ENCODE data around the gene PDK1. TPM values are rescaled to one million over a fixed set of nuclear protein-coding genes. Genes with fewer than 3 reads are reported as not detected.

PDK1 gene
- total RNA-seq, 2 experiments from 2014 or later, result 56.8 to 85.5 TPM

- peaks cover 6% of the 10 kb centered on the region for H3K27me3 Mint-ChIP-seq
- ChIA-PET CTCF (interaction anchor here (1.4 kb wide), 1 partner anchor 41 kb away, joined by 3 read pairs; no protein-coding TSS in a partner anchor), POLR2A (no interaction called here)
- peaks cover 55% of the 10 kb centered on the region for H3K4me1 Mint-ChIP-seq
- H3K36me3 Mint-ChIP-seq (ENCODE audit: low read depth), result peaks cover 29% of the 10 kb centered on the region
- no peak overlapping the region for H3K4me3 Mint-ChIP-seq
- H3K9me3 Mint-ChIP-seq (ENCODE audit: low read depth), result peaks cover 2% of the 10 kb centered on the region
- ATAC-seq (no peak), DNase-seq (no peak)
- no peak overlapping the region for H3K27ac Mint-ChIP-seq
- intact Hi-C loops (cut with DNase I, micrococcal nuclease), result loop anchor here in 1 of 2 experiments (5.0 kb wide), 1 partner anchor 55 kb away; no protein-coding TSS in a partner anchor
Observed at GRCh38 chr2:172552547-172553291, 3.2 kb upstream of the PDK1 start.

GRCh38 chr2:172554352-172555271, 1.3 kb upstream of the PDK1 start:
- ChIA-PET POLR2A (interaction anchor here (0.5 to 0.6 kb wide), 2 partner anchors 13 to 1660 kb away, joined by 5 to 8 read pairs; no protein-coding TSS in a partner anchor), CTCF (no interaction called here)
- peaks cover 63% of the 10 kb centered on the region for H3K4me1 Mint-ChIP-seq
- H3K36me3 Mint-ChIP-seq (ENCODE audit: low read depth), result peaks cover 34% of the 10 kb centered on the region
- peak overlapping the region; percentile 88 for H3K4me3 Mint-ChIP-seq
- H3K27me3 Mint-ChIP-seq, result peaks cover 6% of the 10 kb centered on the region
- intact Hi-C loops (cut with DNase I, micrococcal nuclease), result loop anchor here (1.0 to 5.0 kb wide), 9 partner anchors 57 to 1933 kb away; partner anchors contain the start of genes DLX2 (in 1 of the 2), DYNC1I2 (in 1 of the 2), GPR155 (in 1 of the 2) and ITGA6 (in 1 of the 2)
- peak; percentile 25 for DNase-seq
- H3K27ac Mint-ChIP-seq, result peak overlapping the region; percentile 59
- no peaks in the 10 kb centered on the region for H3K9me3 Mint-ChIP-seq (ENCODE audit: low read depth)
- ATAC-seq, result no peak

DNA sequence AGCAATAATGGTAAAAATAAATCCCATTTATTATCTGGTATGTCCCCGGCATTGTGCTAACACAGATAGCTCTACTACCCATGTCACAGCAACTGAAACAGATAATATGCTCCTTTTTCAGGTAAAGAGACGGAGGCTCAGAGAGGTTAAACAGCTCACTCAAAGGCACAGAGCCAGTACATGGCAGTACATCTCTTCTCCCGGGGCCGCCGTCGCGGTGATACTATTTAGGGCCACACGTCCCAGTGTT, 693 bp upstream of the PDK1 start:
- ChIA-PET CTCF (no interaction called here), POLR2A (interaction anchor here (0.5 to 0.6 kb wide), 3 partner anchors 14 to 1660 kb away, joined by 4 to 8 read pairs (median 5); no protein-coding TSS in a partner anchor)
- Mint-ChIP-seq H3K4me3 (peak overlapping the region; percentile 88), H3K36me3 (ENCODE audit: low read depth) (peaks cover 35% of the 10 kb centered on the region), H3K4me1 (peaks cover 59% of the 10 kb centered on the region), H3K27me3 (peaks cover 6% of the 10 kb centered on the region), H3K9me3 (ENCODE audit: low read depth) (no peaks in the 10 kb centered on the region), H3K27ac (peak overlapping the region; percentile 95)
- no peak for DNase-seq
- intact Hi-C loops (cut with DNase I, micrococcal nuclease), result loop anchor here (1.0 to 5.0 kb wide), 8 partner anchors 126 to 1932 kb away; partner anchors contain the start of genes DLX2 (in 1 of the 2), DYNC1I2 (in 1 of the 2), GPR155 (in 1 of the 2) and ITGA6 (in 1 of the 2)
- ATAC-seq, result peak; percentile 37

DNA sequence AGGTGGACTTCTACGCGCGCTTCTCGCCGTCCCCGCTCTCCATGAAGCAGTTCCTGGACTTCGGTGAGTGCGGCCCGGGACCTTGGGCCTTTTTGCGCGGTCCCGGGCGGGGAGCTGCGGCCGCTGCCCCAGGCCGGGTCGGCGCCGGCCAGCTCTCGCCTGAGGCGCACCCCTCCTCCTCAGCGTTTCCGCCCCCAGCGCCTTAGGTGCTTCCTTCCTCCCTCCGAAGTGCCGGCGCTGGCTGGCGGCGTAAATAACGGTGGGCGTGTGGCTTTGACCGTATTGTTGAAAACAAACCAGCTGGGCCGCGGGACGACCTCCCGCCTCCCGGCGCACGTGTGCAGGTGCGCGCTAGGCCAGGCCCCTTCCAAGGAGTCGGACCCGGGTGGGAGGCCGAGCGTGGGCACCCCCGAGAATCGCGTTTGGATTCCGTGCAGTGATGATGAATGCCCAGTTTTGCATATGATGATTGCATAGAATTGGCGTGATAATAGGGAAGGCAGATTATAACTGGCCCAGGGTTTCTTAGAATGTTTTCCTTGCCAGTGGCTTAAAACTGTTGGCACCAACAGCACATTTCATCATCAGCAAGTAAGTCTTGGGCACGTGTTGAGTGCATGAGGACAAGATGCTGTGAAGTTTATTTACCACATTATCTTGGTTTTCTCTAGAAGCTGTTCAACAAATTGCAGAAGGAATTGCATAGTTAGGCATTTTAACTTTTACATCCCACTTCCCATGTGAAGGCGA, 569 bp downstream of the PDK1 start:
- Mint-ChIP-seq H3K4me3 (peak overlapping the region; percentile 88), H3K9me3 (ENCODE audit: low read depth) (no peaks in the 10 kb centered on the region), H3K4me1 (peaks cover 57% of the 10 kb centered on the region), H3K27me3 (peaks cover 3% of the 10 kb centered on the region), H3K27ac (peak overlapping the region; percentile 95), H3K36me3 (ENCODE audit: low read depth) (peaks cover 46% of the 10 kb centered on the region)
- intact Hi-C loops (cut with DNase I, micrococcal nuclease), result loop anchor here (1.0 to 5.0 kb wide), 7 partner anchors 129 to 1692 kb away; partner anchors contain the start of genes DCAF17 (in 1 of the 2), DLX2 (in 1 of the 2), DYNC1I2 (in 1 of the 2) and GORASP2 (in 1 of the 2)
- DNase-seq (peak; percentile 82), ATAC-seq (peak; percentile 50)
- ChIA-PET POLR2A (no interaction called here), CTCF (interaction anchor here (0.8 kb wide), 1 partner anchor 511 kb away, joined by 3 read pairs; no protein-coding TSS in a partner anchor)

DNA sequence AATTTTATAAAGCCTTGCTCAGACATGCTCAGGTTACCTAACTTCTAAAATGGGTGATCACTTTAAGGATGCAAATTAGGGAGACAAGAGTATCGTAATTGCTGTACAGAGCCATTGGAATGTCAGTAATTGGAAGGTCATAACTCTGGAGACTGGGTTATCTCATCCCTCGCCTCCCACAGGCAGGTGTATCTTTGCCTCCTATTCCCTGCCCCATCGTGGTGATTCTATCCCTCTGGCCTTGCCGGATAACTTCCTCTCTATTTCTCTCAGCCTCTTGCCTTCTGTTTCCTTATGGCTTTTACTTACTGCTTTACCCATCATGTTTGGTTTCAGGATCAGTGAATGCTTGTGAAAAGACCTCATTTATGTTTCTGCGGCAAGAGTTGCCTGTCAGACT, 2.5 kb downstream of the PDK1 start:
- DNase-seq (no peak), ATAC-seq (no peak)
- CTCF ChIA-PET, result interaction anchor here (0.7 kb wide), 1 partner anchor 53 kb away, joined by 3 read pairs; no protein-coding TSS in a partner anchor
- Mint-ChIP-seq H3K36me3 (ENCODE audit: low read depth) (peaks cover 59% of the 10 kb centered on the region), H3K27ac (peak overlapping the region; percentile 61), H3K4me1 (peaks cover 52% of the 10 kb centered on the region), H3K9me3 (ENCODE audit: low read depth) (no peaks in the 10 kb centered on the region), H3K4me3 (peak overlapping the region; percentile 88), H3K27me3 (peaks cover 3% of the 10 kb centered on the region)
- POLR2A ChIA-PET, result no interaction called here
- intact Hi-C loops (cut with DNase I, micrococcal nuclease), result loop anchor here (5.0 kb wide), 3 partner anchors 131 to 871 kb away; partner anchors contain the start of genes DLX2 (in 1 of the 2), DYNC1I2 (in 1 of the 2) and ITGA6 (in 1 of the 2)

DNA sequence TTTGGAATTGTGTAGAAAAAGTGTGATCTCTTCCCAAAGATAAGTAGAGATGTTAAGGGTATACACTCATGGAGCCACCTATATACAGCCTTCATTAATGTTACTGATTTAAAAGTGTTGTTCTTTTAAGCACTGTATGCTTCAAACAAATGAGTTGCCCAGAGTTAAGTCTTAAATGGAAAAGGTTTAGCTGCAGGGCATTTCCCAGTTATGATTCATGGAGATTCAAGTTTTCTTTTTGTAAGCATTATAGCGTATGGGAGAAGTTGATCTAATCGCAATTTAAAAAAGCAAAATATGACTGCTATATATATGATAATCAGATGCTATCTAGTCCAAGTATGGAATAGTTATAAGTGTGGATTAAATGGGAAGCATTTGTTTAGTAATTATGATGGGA, 4.8 kb downstream of the PDK1 start:
- Mint-ChIP-seq H3K27me3 (no peaks in the 10 kb centered on the region), H3K4me1 (peaks cover 43% of the 10 kb centered on the region), H3K36me3 (ENCODE audit: low read depth) (peaks cover 66% of the 10 kb centered on the region), H3K4me3 (no peak overlapping the region), H3K27ac (no peak overlapping the region), H3K9me3 (ENCODE audit: low read depth) (no peaks in the 10 kb centered on the region)
- CTCF ChIA-PET, result interaction anchor here (0.8 kb wide), 1 partner anchor 14 kb away, joined by 3 read pairs; no protein-coding TSS in a partner anchor
- intact Hi-C loops (cut with DNase I, micrococcal nuclease), result no loop called here
- DNase-seq, result no peak
- no peak for ATAC-seq
- POLR2A ChIA-PET, result no interaction called here

GRCh38 chr2:172561270-172561669, 5.4 kb downstream of the PDK1 start:
- ChIA-PET CTCF (interaction anchor here (0.8 to 1.2 kb wide), 3 partner anchors 13 to 36 kb away, joined by 3 read pairs; no protein-coding TSS in a partner anchor), POLR2A (no interaction called here)
- DNase-seq (no peak), ATAC-seq (no peak)
- Mint-ChIP-seq H3K27ac (no peak overlapping the region), H3K27me3 (no peaks in the 10 kb centered on the region), H3K4me1 (peaks cover 44% of the 10 kb centered on the region), H3K9me3 (ENCODE audit: low read depth) (no peaks in the 10 kb centered on the region), H3K4me3 (no peak overlapping the region), H3K36me3 (ENCODE audit: low read depth) (peaks cover 71% of the 10 kb centered on the region)
- intact Hi-C loops (cut with DNase I, micrococcal nuclease), result no loop called here

DNA sequence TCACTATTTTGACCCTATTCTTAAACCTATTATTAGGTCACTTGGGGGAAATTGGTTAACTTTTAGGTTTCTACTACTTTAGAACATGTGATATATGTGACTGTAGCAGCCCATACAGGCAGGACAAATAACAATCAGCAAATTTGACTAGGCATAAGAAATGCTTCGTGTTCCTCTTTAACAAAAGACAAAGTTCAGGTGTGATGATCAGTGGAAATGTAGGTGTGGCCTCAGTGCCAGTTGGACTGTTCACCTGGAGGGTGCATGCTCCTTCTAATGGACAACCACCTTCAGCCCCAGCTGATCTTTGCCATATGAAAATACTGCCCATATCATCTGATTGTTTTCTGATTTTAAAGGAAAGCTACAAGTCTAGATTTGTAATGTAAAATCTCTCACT, 6.4 kb downstream of the PDK1 start:
- ChIA-PET CTCF (interaction anchor here (0.6 to 1.2 kb wide), 5 partner anchors 13 to 384 kb away, joined by 3 to 4 read pairs (median 3); no protein-coding TSS in a partner anchor), POLR2A (no interaction called here)

GRCh38 chr2:172564376-172564775, 8.5 kb downstream of the PDK1 start:
- POLR2A ChIA-PET, result no interaction called here
- Mint-ChIP-seq H3K27ac (no peak overlapping the region), H3K36me3 (ENCODE audit: low read depth) (peaks cover 75% of the 10 kb centered on the region), H3K9me3 (ENCODE audit: low read depth) (no peaks in the 10 kb centered on the region), H3K27me3 (no peaks in the 10 kb centered on the region), H3K4me1 (peaks cover 38% of the 10 kb centered on the region), H3K4me3 (no peak overlapping the region)
- ATAC-seq (no peak), DNase-seq (no peak)
- CTCF ChIA-PET, result no interaction called here
- intact Hi-C loops (cut with DNase I, micrococcal nuclease), result no loop called here

More for the DNA sequence above, 6.4 kb downstream of the PDK1 start:
- intact Hi-C loops (cut with DNase I, micrococcal nuclease), result no loop called here
- Mint-ChIP-seq H3K9me3 (ENCODE audit: low read depth) (no peaks in the 10 kb centered on the region), H3K36me3 (ENCODE audit: low read depth) (peaks cover 73% of the 10 kb centered on the region), H3K27ac (no peak overlapping the region), H3K4me1 (peaks cover 46% of the 10 kb centered on the region), H3K4me3 (no peak overlapping the region), H3K27me3 (no peaks in the 10 kb centered on the region)
- ATAC-seq, result no peak
- DNase-seq, result no peak

DNA sequence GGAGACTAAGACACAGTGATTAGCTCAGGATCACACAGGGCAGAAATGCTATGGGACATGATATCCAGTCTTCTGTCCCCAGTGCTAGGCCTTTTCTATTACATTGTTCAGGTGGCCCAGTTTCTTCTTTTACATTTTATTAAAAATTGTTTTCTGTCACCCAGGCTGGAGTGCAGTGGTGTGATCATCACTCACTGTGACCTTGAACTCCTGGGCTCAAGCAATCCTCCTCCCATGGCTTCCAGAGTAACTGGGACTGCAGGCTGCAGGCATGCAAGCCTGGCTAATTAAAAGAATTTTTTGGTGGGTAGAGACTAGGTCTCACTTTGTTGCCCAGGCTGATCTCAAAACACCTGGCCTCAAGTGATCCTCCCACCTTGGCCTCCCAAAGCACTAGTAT, 15.4 kb downstream of the PDK1 start:
- CTCF ChIA-PET, result interaction anchor here (1.8 kb wide), 1 partner anchor 24 kb away, joined by 4 read pairs; no protein-coding TSS in a partner anchor
- POLR2A ChIA-PET, result no interaction called here
- Mint-ChIP-seq H3K9me3 (ENCODE audit: low read depth) (peaks cover 14% of the 10 kb centered on the region), H3K27ac (no peak overlapping the region), H3K36me3 (ENCODE audit: low read depth) (peaks cover 77% of the 10 kb centered on the region), H3K4me1 (peaks cover 23% of the 10 kb centered on the region), H3K4me3 (no peak overlapping the region), H3K27me3 (no peaks in the 10 kb centered on the region)
- ATAC-seq (no peak), DNase-seq (no peak)
- intact Hi-C loops (cut with DNase I, micrococcal nuclease), result no loop called here

Measured in activated CD4-positive, alpha-beta T cell treated with anti-CD3 and anti-CD28 coated beads for 36 hours (primary cell).